Endothelial cell of umbilical vein (primary cell): ENCODE measurements around the gene APBA2.

Source experiments
- CTCF ChIP-seq, 2 donors: IDR thresholded peaks; 1 replicate in 1 of 2; 2 replicates in 1 of 2; pipeline ENCODE4 v1.5.1; 2011; ENCODE audit warnings: low read length in 2 of 2, mild to moderate bottlenecking in 2 of 2, moderate library complexity in 2 of 2, control low read depth in 1 of 2, inconsistent platforms in 1 of 2, low read depth in 1 of 2; ENCODE audit not compliant: insufficient read depth in 1 of 2; ENCODE audit errors: extremely low read depth in 1 of 2
- EZH2 ChIP-seq: IDR thresholded peaks from 2 replicates; pipeline ENCODE4 v1.6.1; 2012; ENCODE audit warnings: borderline replicate concordance, low read depth, mild to moderate bottlenecking, moderate library complexity, low read length, inconsistent platforms; ENCODE audit not compliant: severe bottlenecking
- MYC ChIP-seq: IDR thresholded peaks from one replicate; pipeline ENCODE4 v1.6.1; 2011; ENCODE audit warnings: mild to moderate bottlenecking, low read depth, low read length
- POLR2A ChIP-seq: IDR thresholded peaks from 2 replicates; pipeline ENCODE4 v1.6.1; 2012; ENCODE audit warnings: low read depth, mild to moderate bottlenecking, control low read depth, low read length
- POLR2AphosphoS5 ChIP-seq: IDR thresholded peaks from 2 replicates; pipeline ENCODE4 v1.6.1; 2012; ENCODE audit warnings: low read depth, mild to moderate bottlenecking, control low read depth, low read length, moderate library complexity; ENCODE audit not compliant: insufficient read depth
- TF ChIP-seq, protein P1 (sequence below): IDR thresholded peaks from 2 replicates; pipeline ENCODE4 v1.6.1; 2011; ENCODE audit not compliant: insufficient read depth, insufficient read length

- no peak for TF ChIP-seq EZH2
- TF ChIP-seq MYC, result no peak
- TF ChIP-seq CTCF (IDR thresholded peaks at IDR 0.05; ENCODE audit: extremely low read depth in 1 of 2, insufficient read depth in 1 of 2, low read depth in 1 of 2, low read length in 2 of 2), result no peak
- no peak for TF ChIP-seq POLR2A
- TF ChIP-seq, protein P1, sequence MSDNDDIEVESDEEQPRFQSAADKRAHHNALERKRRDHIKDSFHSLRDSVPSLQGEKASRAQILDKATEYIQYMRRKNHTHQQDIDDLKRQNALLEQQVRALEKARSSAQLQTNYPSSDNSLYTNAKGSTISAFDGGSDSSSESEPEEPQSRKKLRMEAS, result no peak
- TF ChIP-seq POLR2AphosphoS5, result no peak
Measured at GRCh38 chr15:29057856-29058255, 172.1 kb downstream of the APBA2 start.
